GM12875 (cell line): ENCODE measurements around the gene TM4SF20.
A peak's percentile ranks its signal among the peaks of the same experiment; 100 is the strongest.
"Not testable (repeated sequence)": the region's sequence is repeated elsewhere in the genome, so short reads cannot be mapped to it uniquely, and the experiment has no call there.

Source experiments
- H3K4me3 ChIP-seq: one replicate; pipeline ENCODE4 v1.5.1; 2011; ENCODE audit warnings: low read depth, low read length, control low read depth
- CTCF ChIP-seq: IDR thresholded peaks from 2 replicates; pipeline ENCODE4 v1.5.1; 2011; ENCODE audit warnings: low read depth, mild to moderate bottlenecking, control low read depth, inconsistent platforms, low read length, moderate library complexity, borderline replicate concordance; ENCODE audit not compliant: insufficient read depth

The TM4SF20 gene

GRCh38 chr2:227386630-227387029 lies 7.5 kb upstream of the TM4SF20 start:
- H3K4me3 ChIP-seq: no peak overlapping the region
- no peak for TF ChIP-seq CTCF

- TF ChIP-seq CTCF: no peak
Observed at GRCh38 chr2:227383686-227384085, 4.6 kb upstream of the TM4SF20 start.

GRCh38 chr2:227382241-227382835 lies 3.2 kb upstream of the TM4SF20 start:
- H3K4me3 ChIP-seq: not testable (repeated sequence)

More at GRCh38 chr2:227383686-227384085, 4.6 kb upstream of the TM4SF20 start:
- H3K4me3 ChIP-seq: no peak overlapping the region

- TF ChIP-seq CTCF: no peak
- no peak overlapping the region for H3K4me3 ChIP-seq
Observed at GRCh38 chr2:227378371-227378782, 729 bp downstream of the TM4SF20 start.

GRCh38 chr2:227377467-227378351 lies 1.4 kb downstream of the TM4SF20 start:
- H3K4me3 ChIP-seq: no peak overlapping the region
- peak; percentile 15; the same call in 1 of the 2 replicates for TF ChIP-seq CTCF

GRCh38 chr2:227376656-227377396 lies 2.3 kb downstream of the TM4SF20 start:
- no peak for TF ChIP-seq CTCF
- H3K4me3 ChIP-seq: no peak overlapping the region

- TF ChIP-seq CTCF: no peak
- no peak overlapping the region for H3K4me3 ChIP-seq
Observed at GRCh38 chr2:227374158-227374557, 4.9 kb downstream of the TM4SF20 start.
